WERI-Rb-1 (cell line): ENCODE results near the gene DCAKD.

Experiments
- DNase-seq: peaks from one replicate; pipeline ENCODE4 v3.0.0-alpha.2; 2020
- H3K27ac ChIP-seq: fragments of 250-450 bp; sonication (Bioruptor Pico); 2 replicates; pipeline ENCODE4 v1.5.1; 2020; ENCODE audit warnings: mild to moderate bottlenecking, moderate library complexity
- H3K27me3 ChIP-seq: fragments of 250-450 bp; sonication (Bioruptor Pico); 2 replicates; pipeline ENCODE4 v1.5.1; 2021; ENCODE audit warnings: mild to moderate bottlenecking, low read depth, moderate library complexity; ENCODE audit not compliant: insufficient read depth, severe bottlenecking
- H3K36me3 ChIP-seq: fragments of 250-450 bp; sonication (Bioruptor Pico); 2 replicates; pipeline ENCODE4 v1.5.1; 2020; ENCODE audit warnings: mild to moderate bottlenecking, moderate library complexity
- H3K4me3 ChIP-seq: 2 replicates; pipeline ENCODE4 v1.5.1; 2011; ENCODE audit warnings: low read depth, mild to moderate bottlenecking, control low read depth, low read length
- H3K9me3 ChIP-seq: fragments of 250-450 bp; sonication (Bioruptor Pico); 2 replicates; pipeline ENCODE4 v1.5.1; 2021; ENCODE audit warnings: mild to moderate bottlenecking, moderate library complexity; ENCODE audit not compliant: severe bottlenecking
- TF ChIP-seq, protein P1 (sequence below): IDR thresholded peaks from 2 replicates; pipeline ENCODE4 v1.5.1; 2011; ENCODE audit warnings: low read depth, mild to moderate bottlenecking, control low read depth, inconsistent platforms, low read length

Gene DCAKD

DNA sequence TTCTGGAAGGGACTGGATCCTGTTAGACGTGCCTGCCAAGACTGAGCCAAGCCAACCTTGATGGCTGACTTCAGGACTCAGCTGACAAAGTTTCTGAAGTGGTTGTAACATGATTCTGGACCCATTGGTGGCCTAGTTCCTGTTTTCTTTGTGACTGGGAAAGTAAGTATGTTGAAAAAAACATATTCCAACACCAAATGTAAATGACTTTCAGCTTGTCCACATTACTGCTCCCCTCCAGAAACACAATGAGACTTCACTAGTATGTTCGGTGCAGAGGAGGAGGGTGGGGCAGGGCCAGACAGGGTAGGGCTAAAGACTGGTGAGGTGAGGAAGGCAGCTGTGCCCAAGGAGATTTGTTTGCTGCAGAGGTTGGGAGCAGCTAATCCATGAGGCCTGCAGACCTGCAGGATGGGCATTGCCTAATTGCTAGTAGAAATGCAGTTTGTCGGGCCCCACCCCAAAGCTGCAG lies 36.1 kb upstream of the DCAKD start:
- H3K27me3 ChIP-seq, result no peaks in the 10 kb centered on the region
- no peaks in the 10 kb centered on the region for H3K9me3 ChIP-seq
- H3K4me3 ChIP-seq, result no peak overlapping the region
- peaks cover 100% of the 10 kb centered on the region for H3K36me3 ChIP-seq
- H3K27ac ChIP-seq, result no peak overlapping the region
- TF ChIP-seq, protein P1, sequence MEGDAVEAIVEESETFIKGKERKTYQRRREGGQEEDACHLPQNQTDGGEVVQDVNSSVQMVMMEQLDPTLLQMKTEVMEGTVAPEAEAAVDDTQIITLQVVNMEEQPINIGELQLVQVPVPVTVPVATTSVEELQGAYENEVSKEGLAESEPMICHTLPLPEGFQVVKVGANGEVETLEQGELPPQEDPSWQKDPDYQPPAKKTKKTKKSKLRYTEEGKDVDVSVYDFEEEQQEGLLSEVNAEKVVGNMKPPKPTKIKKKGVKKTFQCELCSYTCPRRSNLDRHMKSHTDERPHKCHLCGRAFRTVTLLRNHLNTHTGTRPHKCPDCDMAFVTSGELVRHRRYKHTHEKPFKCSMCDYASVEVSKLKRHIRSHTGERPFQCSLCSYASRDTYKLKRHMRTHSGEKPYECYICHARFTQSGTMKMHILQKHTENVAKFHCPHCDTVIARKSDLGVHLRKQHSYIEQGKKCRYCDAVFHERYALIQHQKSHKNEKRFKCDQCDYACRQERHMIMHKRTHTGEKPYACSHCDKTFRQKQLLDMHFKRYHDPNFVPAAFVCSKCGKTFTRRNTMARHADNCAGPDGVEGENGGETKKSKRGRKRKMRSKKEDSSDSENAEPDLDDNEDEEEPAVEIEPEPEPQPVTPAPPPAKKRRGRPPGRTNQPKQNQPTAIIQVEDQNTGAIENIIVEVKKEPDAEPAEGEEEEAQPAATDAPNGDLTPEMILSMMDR, result no peak
- DNase-seq, result no peak

- peaks cover 100% of the 10 kb centered on the region for H3K36me3 ChIP-seq
- H3K4me3 ChIP-seq, result no peak overlapping the region
- TF ChIP-seq, protein P1, result no peak
- no peaks in the 10 kb centered on the region for H3K27me3 ChIP-seq
- H3K9me3 ChIP-seq, result no peaks in the 10 kb centered on the region
- no peak for DNase-seq
- no peak overlapping the region for H3K27ac ChIP-seq
Measured at GRCh38 chr17:45086865-45087503, 35.6 kb upstream of the DCAKD start.

- TF ChIP-seq, protein P1, result no peak
- no peak for DNase-seq
- no peaks in the 10 kb centered on the region for H3K27me3 ChIP-seq
- H3K4me3 ChIP-seq, result no peak overlapping the region
- peaks cover 100% of the 10 kb centered on the region for H3K36me3 ChIP-seq
- no peaks in the 10 kb centered on the region for H3K9me3 ChIP-seq
- no peak overlapping the region for H3K27ac ChIP-seq
Measured at GRCh38 chr17:45086391-45086790, 35.0 kb upstream of the DCAKD start.

- TF ChIP-seq, protein P1, result no peak
- Histone ChIP-seq H3K9me3 (peaks cover 3% of the 10 kb centered on the region), H3K27me3 (no peaks in the 10 kb centered on the region), H3K27ac (no peak overlapping the region), H3K36me3 (peaks cover 92% of the 10 kb centered on the region), H3K4me3 (no peak overlapping the region)
- DNase-seq, result no peak
Measured at GRCh38 chr17:45081047-45081703, 29.7 kb upstream of the DCAKD start.

- no peak overlapping the region for H3K27ac ChIP-seq
- peaks cover 91% of the 10 kb centered on the region for H3K36me3 ChIP-seq
- peaks cover 3% of the 10 kb centered on the region for H3K9me3 ChIP-seq
- no peak overlapping the region for H3K4me3 ChIP-seq
- H3K27me3 ChIP-seq, result no peaks in the 10 kb centered on the region
- TF ChIP-seq, protein P1, result no peak
- no peak for DNase-seq
Measured at GRCh38 chr17:45077643-45078042, 26.2 kb upstream of the DCAKD start.
